Stimulated activated CD4-positive, alpha-beta T cell treated with anti-CD3 and anti-CD28 coated beads, Interleukin-12 subunit alpha, Interleukin-12 subunit beta, amount 100 ng/mL, for 24 hours (primary cell): ENCODE data around the gene TMEM144.
"Not testable (repeated sequence)": the region's sequence is repeated elsewhere in the genome, so short reads cannot be mapped to it uniquely, and the experiment has no call there.

Experiments
- DNase-seq, 2 experiments: peaks; one replicate each; pipeline ENCODE4 v3.0.0-alpha.2; 2020; ENCODE audit warnings: low read depth in 2 of 2

The TMEM144 gene

DNA sequence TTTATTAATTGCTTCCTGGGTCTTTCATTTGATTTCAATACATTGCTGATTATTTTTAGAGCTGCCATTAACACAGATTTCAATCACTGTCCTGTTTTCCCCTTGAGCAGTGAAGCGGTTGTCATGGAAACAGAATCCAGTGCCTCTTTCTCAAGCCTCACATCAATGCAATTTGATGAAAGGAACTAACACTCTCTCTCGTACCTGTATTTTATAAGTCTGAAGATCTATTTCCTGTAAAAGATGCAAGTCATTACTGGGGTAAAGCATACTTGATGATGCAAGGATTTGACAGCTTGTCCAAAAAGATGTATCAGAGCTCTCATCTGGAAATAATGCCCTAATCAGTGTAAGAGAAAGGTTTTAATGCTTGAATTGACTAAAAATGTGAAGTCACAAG is 19.6 kb upstream of the TMEM144 start:
- DNase-seq: no peak

- DNase-seq: no peak
These were observed 17.7 kb upstream of the TMEM144 start for GRCh38 chr4:158192439-158193158.

GRCh38 chr4:158193171-158193749 is 17.0 kb upstream of the TMEM144 start:
- no peak for DNase-seq

GRCh38 chr4:158195297-158195696 is 15.0 kb upstream of the TMEM144 start:
- DNase-seq: no peak

- DNase-seq: no peak
These were observed 13.0 kb upstream of the TMEM144 start for GRCh38 chr4:158197194-158197776.

DNA sequence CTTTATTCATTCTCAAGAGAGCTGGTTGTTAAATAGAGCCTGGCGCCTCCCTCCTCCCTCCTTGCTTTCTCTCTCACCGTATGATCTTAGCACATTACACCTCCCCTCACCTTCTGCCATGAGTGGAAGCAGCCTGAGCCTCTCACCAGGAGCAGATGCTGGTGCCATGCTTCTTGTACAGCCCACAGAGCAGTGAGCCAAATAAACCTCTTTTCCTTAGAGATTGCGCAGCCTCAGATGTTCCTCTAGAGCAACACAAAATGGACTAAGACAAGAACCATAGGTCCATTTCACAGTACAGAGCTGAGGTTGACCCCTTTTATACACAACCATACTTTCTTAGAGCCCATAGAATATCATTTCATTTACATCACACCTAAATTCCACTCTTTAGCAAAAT is 10.1 kb upstream of the TMEM144 start:
- no peak for DNase-seq

- DNase-seq: no peak
These were observed 9.0 kb upstream of the TMEM144 start for GRCh38 chr4:158201322-158201721.

GRCh38 chr4:158201876-158202275 is 8.4 kb upstream of the TMEM144 start:
- no peak for DNase-seq

DNA sequence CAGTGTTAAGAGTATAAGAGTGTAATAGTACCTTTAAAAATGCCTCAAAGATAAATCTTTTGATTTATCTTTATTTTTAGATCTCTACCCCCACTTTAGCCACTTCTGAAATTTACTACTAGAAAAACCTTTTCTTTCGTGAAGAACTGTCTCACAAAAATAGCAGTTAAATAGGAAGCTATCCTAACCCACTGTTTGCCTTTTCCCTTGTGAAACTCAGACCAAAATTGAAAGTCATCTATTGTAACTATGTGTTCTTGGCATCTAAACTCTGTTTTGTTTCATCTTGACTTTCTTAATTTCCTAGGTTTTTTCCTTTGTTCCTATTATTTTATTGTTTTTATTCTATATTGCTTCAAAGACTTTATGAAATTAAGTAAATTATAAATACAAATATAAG is 7.8 kb upstream of the TMEM144 start:
- no peak for DNase-seq

GRCh38 chr4:158203436-158203835 is 6.8 kb upstream of the TMEM144 start:
- no peak for DNase-seq

DNA sequence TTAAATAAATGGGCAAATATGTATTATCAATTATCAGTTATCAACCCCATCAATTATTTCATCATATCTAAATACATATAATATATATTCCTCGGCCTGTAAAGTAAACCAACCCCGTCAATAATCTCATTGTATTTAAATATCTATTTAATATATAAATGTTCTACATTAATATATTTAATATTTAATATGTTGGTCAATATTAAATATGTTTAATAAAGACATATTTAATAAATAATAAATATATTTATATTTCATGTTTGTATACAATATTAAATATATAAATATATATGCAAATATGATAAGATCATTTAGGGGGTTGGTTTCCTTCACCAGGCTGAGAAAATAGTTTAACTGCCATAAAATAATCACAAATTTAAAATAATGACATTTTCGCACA is 6.4 kb upstream of the TMEM144 start:
- no peak for DNase-seq

GRCh38 chr4:158208963-158209640 is 1.2 kb upstream of the TMEM144 start:
- no peak for DNase-seq

GRCh38 chr4:158211222-158211621 is 936 bp downstream of the TMEM144 start:
- no peak for DNase-seq

DNA sequence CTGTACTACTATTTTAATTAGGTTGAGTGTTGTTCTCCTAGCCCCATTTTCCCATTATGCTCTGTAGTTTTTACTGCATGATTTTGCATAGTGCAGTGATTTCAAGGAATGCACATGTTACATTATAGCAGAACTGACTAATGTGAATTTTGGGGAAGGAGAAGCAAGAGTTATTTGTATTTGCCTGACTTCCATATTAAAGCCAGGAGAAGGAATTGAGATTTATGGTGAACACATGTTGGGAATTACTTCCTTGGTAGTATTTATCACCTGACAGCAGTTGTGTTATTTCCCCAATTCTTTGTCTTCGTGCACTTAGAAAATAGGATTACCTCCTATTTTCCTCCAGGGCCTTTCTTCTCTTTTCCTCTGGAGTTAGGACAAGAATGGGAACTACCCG is 3.2 kb downstream of the TMEM144 start:
- DNase-seq: no peak

GRCh38 chr4:158214856-158215255 is 4.6 kb downstream of the TMEM144 start:
- no peak for DNase-seq

DNA sequence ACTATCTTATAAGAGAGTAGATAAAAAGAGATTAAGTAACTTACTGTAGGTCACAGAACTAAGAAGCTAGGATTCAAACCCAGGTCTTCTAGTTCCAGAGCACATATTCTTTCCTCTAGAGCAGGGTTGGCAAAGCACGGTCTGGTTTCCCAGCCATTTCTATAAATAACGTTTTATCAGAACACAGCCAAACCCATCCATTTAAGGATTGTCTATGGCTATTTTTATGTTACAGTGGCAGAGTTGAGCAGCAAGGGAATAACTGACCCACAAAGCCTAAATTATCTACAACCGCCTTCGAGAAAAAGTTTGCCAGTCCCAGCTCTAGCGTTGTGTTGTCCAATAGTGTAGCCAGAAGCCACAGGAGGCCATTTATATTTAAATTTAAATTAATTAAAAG is 7.5 kb downstream of the TMEM144 start:
- no peak for DNase-seq

DNA sequence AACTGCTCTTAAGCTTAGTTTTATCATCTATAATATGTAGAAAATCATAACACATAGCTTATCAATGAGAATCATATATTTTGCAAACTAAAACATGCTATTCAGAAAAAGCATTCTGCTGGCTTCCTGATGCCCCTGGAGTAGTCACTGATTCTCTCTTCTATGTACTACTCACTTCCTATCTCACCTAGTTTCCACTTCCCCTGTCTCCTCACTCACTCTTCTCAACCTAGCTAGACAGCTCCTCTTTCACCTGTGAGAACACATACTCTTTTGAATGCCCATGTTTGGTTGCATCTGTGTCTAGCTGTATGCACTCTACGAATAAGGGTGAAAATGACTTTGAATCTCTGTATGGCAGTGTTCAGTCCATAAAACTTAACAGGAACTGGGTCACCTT is 9.3 kb downstream of the TMEM144 start:
- no peak for DNase-seq

DNA sequence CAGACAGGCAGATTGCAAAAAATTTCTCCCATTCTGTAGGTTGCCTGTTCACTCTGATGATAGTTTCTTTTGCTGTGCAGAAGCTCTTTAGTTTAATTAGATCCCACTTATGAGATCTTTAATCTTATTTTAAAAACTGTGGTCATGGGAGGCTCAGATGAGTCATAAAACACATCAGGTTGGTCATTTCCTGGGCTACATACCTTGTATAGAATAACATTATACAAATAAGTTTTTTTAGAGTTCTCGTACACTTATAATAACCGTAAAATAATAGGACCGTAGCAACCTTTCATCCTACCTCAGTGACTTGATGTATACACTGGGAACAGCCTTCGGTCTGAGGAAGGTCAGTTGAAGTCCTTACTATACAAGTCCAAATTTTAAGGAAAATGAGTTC is 14.0 kb downstream of the TMEM144 start:
- DNase-seq: not testable (repeated sequence)

- DNase-seq: not testable (repeated sequence)
These were observed 14.7 kb downstream of the TMEM144 start for GRCh38 chr4:158224999-158225398.

DNA sequence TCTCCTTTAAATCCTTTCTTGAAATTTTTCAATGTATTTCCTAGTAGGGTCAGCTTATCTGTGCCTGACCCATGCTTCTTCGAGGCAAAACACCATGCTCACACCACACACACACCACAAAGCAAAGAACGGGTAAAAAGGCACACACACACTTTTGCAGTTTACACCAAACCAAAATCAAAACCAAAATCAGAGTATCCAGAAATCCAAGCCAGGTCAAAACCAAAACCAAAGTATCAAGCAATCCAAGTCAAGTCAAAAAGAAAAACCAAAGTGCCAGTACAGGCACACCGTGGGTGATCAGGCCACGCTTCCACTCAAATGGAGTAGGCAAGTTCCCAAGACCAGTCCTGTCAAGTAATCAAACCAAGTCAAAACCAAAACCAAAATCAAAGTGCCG is 17.6 kb downstream of the TMEM144 start:
- not testable (repeated sequence) for DNase-seq

DNA sequence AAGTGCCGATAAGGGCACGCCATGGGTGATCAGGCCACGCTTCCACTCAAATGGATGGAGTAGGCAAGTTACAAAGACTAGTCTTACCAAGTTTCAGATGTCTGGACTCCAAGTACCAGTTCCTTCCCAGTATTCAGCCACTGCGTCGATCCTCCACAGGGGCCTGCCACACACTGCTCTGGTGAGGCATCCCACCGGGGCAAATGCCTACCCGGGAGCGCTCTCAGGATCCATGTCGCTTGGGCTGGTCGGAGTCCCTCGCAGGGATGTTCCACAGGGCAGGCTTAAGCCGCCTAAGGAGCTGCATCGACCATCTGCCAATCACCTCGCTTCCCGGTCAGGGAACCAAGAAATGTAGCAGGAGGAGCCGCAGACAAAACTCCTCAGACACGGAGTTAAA is 18.1 kb downstream of the TMEM144 start:
- DNase-seq: not testable (repeated sequence)

DNA sequence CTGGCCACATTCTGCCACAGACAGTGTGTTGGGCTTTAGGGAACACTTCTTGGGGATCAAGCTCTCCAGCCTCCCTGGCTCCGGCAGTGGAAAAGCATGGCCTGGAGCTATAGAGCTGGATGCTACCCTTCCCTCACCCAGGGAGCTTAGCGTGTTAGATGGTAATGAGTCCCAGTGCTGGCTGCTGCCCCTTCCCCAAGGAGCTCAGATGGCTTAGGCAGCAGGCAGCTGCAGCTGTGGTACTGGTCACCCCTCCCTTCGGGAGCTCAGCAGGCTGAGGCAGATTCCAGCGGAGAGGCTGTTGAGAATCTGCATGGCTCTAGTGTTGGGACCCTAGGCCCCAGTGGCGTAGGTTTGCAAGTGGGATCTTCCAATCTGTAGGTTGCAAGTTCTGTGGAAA is 19.5 kb downstream of the TMEM144 start:
- DNase-seq: no peak

GRCh38 chr4:158234671-158235070 is 24.4 kb downstream of the TMEM144 start:
- no peak for DNase-seq
